Right cardiac atrium (tissue), 5 donors: ENCODE data around the gene PRDM16. TPM values are rescaled to one million over a fixed set of nuclear protein-coding genes. Genes with fewer than 3 reads are reported as not detected.

ENCODE experiments used
- ATAC-seq, 2 donors: fragments of 200-7000 bp; cut with Tn5 transposase; one replicate each; pipeline versions ENCODE4 v1.8.0 to v1.9.1; 2020; ENCODE audit warnings: moderate library complexity in 2 of 2, mild to moderate bottlenecking in 1 of 2
- DNase-seq, 3 donors: peaks; one replicate each; pipeline ENCODE4 v3.0.0-alpha.2; 2020
- H3K27ac ChIP-seq: one replicate; pipeline ENCODE4 v1.5.1; 2013; ENCODE audit warnings: mild to moderate bottlenecking, low read length, control low read depth, moderate library complexity
- H3K27me3 ChIP-seq: one replicate; pipeline ENCODE4 v1.6.1; 2013; ENCODE audit not compliant: control insufficient read depth, insufficient read depth
- H3K4me1 ChIP-seq: one replicate; pipeline ENCODE4 v1.6.1; 2013; ENCODE audit warnings: low read length; ENCODE audit not compliant: control insufficient read depth, insufficient read depth
- H3K4me3 ChIP-seq: one replicate; pipeline ENCODE4 v1.5.1; 2013; ENCODE audit warnings: low read length, control low read depth
- H3K9me3 ChIP-seq: one replicate; pipeline ENCODE4 v1.6.1; 2013; ENCODE audit warnings: low read length; ENCODE audit not compliant: control insufficient read depth
- WGBS: extraction: QIAGEN DNeasy Blood & Tissue Kit; methylation state at CpG from one replicate; pipeline ENCODE4 v1.1.7; 2013; 5-methylcytosine and 5-hydroxymethylcytosine counted together
- intact Hi-C, 4 donors: fragments of 100-400 bp; cut with DNase I; formaldehyde crosslinking; loops; one replicate each; pipeline versions ENCODE4 v1.11.0 to v1.14.0; 2022 to 2023
- polyA plus RNA-seq: library from polyadenylated mRNA; stranded (reverse); fragments of 200-250 nt; gene quantifications from one replicate; pipeline ENCODE4 v1.2.3, GENCODE V29; 2013
- total RNA-seq, 4 donors: library from RNA; stranded (reverse); fragmentation: NEBNext Ultra II Directional; extraction: Animal tissue kit (Norgen Biotek cat#: 25700); gene quantifications; one replicate each; pipeline ENCODE4 v1.2.1, GENCODE V29; 2021
- donor health status: healthy with polysubstance abuse.
- donor health status: DM: no; HTN: yes; CAD: no.
- donor health status: DM: no; HTN: no; CAD: no.
- donor health status: DM: no; HTN: yes; CAD: no; lungs with severe emphysema.
- donor health status: DM: yes; HTN: yes; CAD: no.

The PRDM16 gene
- total and polyA plus RNA-seq, 5 donors, result 1.1 to 2.9 (median 1.9) TPM

GRCh38 chr1:3193811-3194210, 124.8 kb downstream of the PRDM16 start:
- Histone ChIP-seq H3K4me1 (no peaks in the 10 kb centered on the region), H3K4me3 (no peak overlapping the region), H3K27ac (no peak overlapping the region), H3K27me3 (no peaks in the 10 kb centered on the region), H3K9me3 (no peaks in the 10 kb centered on the region)
- DNase-seq (no peak), ATAC-seq (no peak)
- intact Hi-C loops, result no loop called here
- 73% methylated on average over 11 of the region's 11 CpGs for WGBS

- Histone ChIP-seq H3K27me3 (no peaks in the 10 kb centered on the region), H3K27ac (no peak overlapping the region), H3K4me1 (no peaks in the 10 kb centered on the region), H3K4me3 (no peak overlapping the region), H3K9me3 (no peaks in the 10 kb centered on the region)
- no peak for ATAC-seq
- intact Hi-C loops, result no loop called here
- WGBS, result 85% methylated on average over 38 of the region's 38 CpGs
- DNase-seq, result no peak
Observed at GRCh38 chr1:3194760-3195479, 125.9 kb downstream of the PRDM16 start.

- no peak overlapping the region for H3K27ac ChIP-seq
- no peak overlapping the region for H3K4me3 ChIP-seq
- no peaks in the 10 kb centered on the region for H3K9me3 ChIP-seq
- no peaks in the 10 kb centered on the region for H3K4me1 ChIP-seq
- DNase-seq (no peak), ATAC-seq (no peak)
- 73% methylated on average over 10 of the region's 10 CpGs for WGBS
- intact Hi-C loops, result no loop called here
- no peaks in the 10 kb centered on the region for H3K27me3 ChIP-seq
Observed at GRCh38 chr1:3195480-3195815, 126.4 kb downstream of the PRDM16 start.

- DNase-seq, result no peak
- no peaks in the 10 kb centered on the region for H3K9me3 ChIP-seq
- H3K27me3 ChIP-seq, result no peaks in the 10 kb centered on the region
- H3K27ac ChIP-seq, result no peak overlapping the region
- no peaks in the 10 kb centered on the region for H3K4me1 ChIP-seq
- intact Hi-C loops, result no loop called here
- peak in 1 of 2 donors; percentile 9 for ATAC-seq
- WGBS, result 73% methylated on average over 10 of the region's 10 CpGs
- H3K4me3 ChIP-seq, result no peak overlapping the region
Observed at GRCh38 chr1:3195966-3196515, 127.0 kb downstream of the PRDM16 start.

- no peak overlapping the region for H3K4me3 ChIP-seq
- no peaks in the 10 kb centered on the region for H3K27me3 ChIP-seq
- H3K4me1 ChIP-seq, result no peaks in the 10 kb centered on the region
- peak; percentile 30 to 84 for ATAC-seq
- H3K27ac ChIP-seq, result no peak overlapping the region
- intact Hi-C loops, result no loop called here
- no peaks in the 10 kb centered on the region for H3K9me3 ChIP-seq
- 75% methylated on average over 17 of the region's 17 CpGs for WGBS
- DNase-seq, result peak in 1 of 3 donors; percentile 30
Observed at GRCh38 chr1:3196577-3197245, 127.7 kb downstream of the PRDM16 start.

- 92% methylated on average over 22 of the region's 22 CpGs for WGBS
- intact Hi-C loops, result no loop called here
- ATAC-seq (no peak), DNase-seq (no peak)
- Histone ChIP-seq H3K27ac (no peak overlapping the region), H3K4me3 (no peak overlapping the region), H3K4me1 (no peaks in the 10 kb centered on the region), H3K9me3 (no peaks in the 10 kb centered on the region), H3K27me3 (no peaks in the 10 kb centered on the region)
Observed at GRCh38 chr1:3197781-3198316, 128.8 kb downstream of the PRDM16 start.

- WGBS, result 64% methylated on average over 40 of the region's 40 CpGs
- Histone ChIP-seq H3K27ac (no peak overlapping the region), H3K9me3 (no peaks in the 10 kb centered on the region), H3K4me3 (no peak overlapping the region), H3K27me3 (no peaks in the 10 kb centered on the region), H3K4me1 (no peaks in the 10 kb centered on the region)
- DNase-seq (no peak), ATAC-seq (peak in 1 of 2 donors; percentile 7)
- intact Hi-C loops, result no loop called here
Observed at GRCh38 chr1:3198371-3199271, 129.6 kb downstream of the PRDM16 start.

GRCh38 chr1:3204725-3205124, 135.7 kb downstream of the PRDM16 start:
- intact Hi-C loops, result no loop called here
- no peaks in the 10 kb centered on the region for H3K27me3 ChIP-seq
- H3K9me3 ChIP-seq, result no peaks in the 10 kb centered on the region
- no peak overlapping the region for H3K4me3 ChIP-seq
- 46% methylated on average over 20 of the region's 20 CpGs for WGBS
- ATAC-seq (no peak), DNase-seq (no peak)
- no peaks in the 10 kb centered on the region for H3K4me1 ChIP-seq
- H3K27ac ChIP-seq, result no peak overlapping the region

- no peak for ATAC-seq
Observed at GRCh38 chr1:3205815-3206214, 136.8 kb downstream of the PRDM16 start.

GRCh38 chr1:3206696-3207095, 137.7 kb downstream of the PRDM16 start:
- ATAC-seq (no peak), DNase-seq (no peak)
- Histone ChIP-seq H3K27ac (no peak overlapping the region), H3K4me3 (no peak overlapping the region), H3K4me1 (no peaks in the 10 kb centered on the region), H3K27me3 (no peaks in the 10 kb centered on the region), H3K9me3 (no peaks in the 10 kb centered on the region)
- WGBS, result 93% methylated on average over 13 of the region's 13 CpGs
- intact Hi-C loops, result no loop called here

More at GRCh38 chr1:3205815-3206214, 136.8 kb downstream of the PRDM16 start:
- Histone ChIP-seq H3K4me3 (no peak overlapping the region), H3K27me3 (no peaks in the 10 kb centered on the region), H3K9me3 (no peaks in the 10 kb centered on the region), H3K27ac (no peak overlapping the region), H3K4me1 (no peaks in the 10 kb centered on the region)
- WGBS, result 93% methylated on average over 13 of the region's 13 CpGs
- intact Hi-C loops, result no loop called here
- DNase-seq, result no peak
